HepG2 (cell line): ENCODE data around the gene ANKRD42. TPM values are rescaled to one million over a fixed set of nuclear protein-coding genes. Genes with fewer than 3 reads are reported as not detected.

Source experiments
- CREM ChIP-seq, 2 experiments: sonication (generic) in 1 of 2; formaldehyde crosslinking in 1 of 2; IDR thresholded peaks; 2 replicates each; pipeline versions ENCODE4 v1.4.0 to v1.6.1; 2016 to 2020; ENCODE audit warnings: antibody characterized with exemption in 1 of 2, mild to moderate bottlenecking in 1 of 2, missing genetic modification reagents in 1 of 2
- IKZF1 ChIP-seq: fragments of 450-650 bp; IDR thresholded peaks from 2 replicates; pipeline ENCODE4 v1.7.1; 2016
- KMT2A ChIP-seq: sonication (generic); formaldehyde crosslinking; IDR thresholded peaks from 2 replicates; pipeline ENCODE4 v1.4.0; 2020; ENCODE audit warnings: missing genetic modification reagents
- NBN ChIP-seq: fragments of 450-650 bp; conservative IDR thresholded peaks from 2 replicates; pipeline ENCODE4 v1.6.1; 2017
- RFXANK ChIP-seq: IDR thresholded peaks from 2 replicates; pipeline ENCODE4 v1.6.1; 2016
- RNF2 ChIP-seq: fragments of 450-650 bp; conservative IDR thresholded peaks from 2 replicates; pipeline ENCODE4 v1.6.1; 2016; ENCODE audit warnings: low read depth
- SAP130 ChIP-seq: IDR thresholded peaks from 2 replicates; pipeline ENCODE4 v1.6.1; 2016; ENCODE audit warnings: low read depth
- SOX13 ChIP-seq, 3 experiments: fragments of 450-650 bp in 1 of 3; sonication (generic) in 1 of 3; formaldehyde crosslinking in 1 of 3; IDR thresholded peaks in 2 of 3; conservative IDR thresholded peaks in 1 of 3; 2 replicates each; pipeline versions ENCODE4 v1.5.0 to v1.6.1; 2016 to 2020; ENCODE audit warnings: antibody characterized with exemption in 1 of 3, mild to moderate bottlenecking in 1 of 3, missing compliant biosample characterization in 1 of 3, missing genetic modification reagents in 1 of 3, moderate library complexity in 1 of 3
- TCF7 ChIP-seq: sonication (generic); IDR thresholded peaks from 2 replicates; pipeline ENCODE4 v1.6.1; 2016; ENCODE audit warnings: antibody characterized with exemption, low read depth
- TOPORS ChIP-seq: sonication (generic); formaldehyde crosslinking; IDR thresholded peaks from 2 replicates; pipeline ENCODE4 v1.8.0; 2023; ENCODE audit warnings: mild to moderate bottlenecking, missing genetic modification reagents
- U2AF2 ChIP-seq: fragments of 200-400 bp; formaldehyde crosslinking; IDR thresholded peaks from 2 replicates; pipeline ENCODE4 v1.6.1; 2017; ENCODE audit warnings: low read depth, mild to moderate bottlenecking, low read length
- ZKSCAN8 ChIP-seq: IDR thresholded peaks from 2 replicates; pipeline ENCODE4 v1.6.1; 2016; ENCODE audit warnings: borderline replicate concordance, missing genetic modification reagents, missing compliant biosample characterization
- ZNF678 ChIP-seq: sonication (generic); formaldehyde crosslinking; IDR thresholded peaks from 2 replicates; pipeline ENCODE4 v1.4.0; 2020; ENCODE audit warnings: mild to moderate bottlenecking, missing genetic modification reagents
- polyA plus RNA-seq, 8 experiments: library from polyadenylated mRNA; depleted of rRNA in 3 of 8; stranded (reverse) in 7 of 8; unstranded in 1 of 8; fragments of >200 nt; fragmentation: Illumina TruSeq in 4 of 8; extraction: Trizol in 4 of 8; gene quantifications; 2 replicates each; pipeline versions ENCODE4 v1.2.1 to v1.2.3, GENCODE V29; 2011 to 2016; ENCODE audit warnings: low read depth in 4 of 8, missing spikeins in 1 of 8, mixed read lengths in 1 of 8; ENCODE audit not compliant: insufficient read depth in 1 of 8
- total RNA-seq, 5 experiments: library from RNA; depleted of rRNA; stranded (reverse); fragments of >200 nt; fragmentation: Illumina TruSeq; extraction: Trizol; gene quantifications; 2 replicates each; pipeline ENCODE4 v1.2.3, GENCODE V29; 2016; ENCODE audit warnings: low read depth in 1 of 5
- TF ChIP-seq, protein P1 (sequence below): IDR thresholded peaks from 2 replicates; pipeline ENCODE4 v1.4.0; 2020; ENCODE audit warnings: mild to moderate bottlenecking, missing genetic modification reagents
- TF ChIP-seq, protein P2 (sequence below), 2 experiments: sonication (generic) in 1 of 2; formaldehyde crosslinking in 1 of 2; IDR thresholded peaks; 2 replicates each; pipeline versions ENCODE4 v1.4.0 to v1.6.1; 2016 to 2020; ENCODE audit warnings: borderline replicate concordance in 1 of 2, low read depth in 1 of 2, mild to moderate bottlenecking in 1 of 2, missing genetic modification reagents in 1 of 2
- TF ChIP-seq, protein P3 (sequence below): sonication (generic); formaldehyde crosslinking; IDR thresholded peaks from 2 replicates; pipeline ENCODE4 v1.8.1; 2022; ENCODE audit warnings: low read depth, mild to moderate bottlenecking, missing genetic modification reagents
- TF ChIP-seq, protein P4 (sequence below): sonication (generic); formaldehyde crosslinking; IDR thresholded peaks from 2 replicates; pipeline ENCODE4 v1.8.1; 2023; ENCODE audit warnings: missing genetic modification reagents, inconsistent platforms, borderline replicate concordance

The ANKRD42 gene
- total and polyA plus RNA-seq, 2 of the 13 experiments (the other 11 are each of a cell fraction or from before 2014, with no cell fraction given): 2.2 to 3.7 TPM

DNA sequence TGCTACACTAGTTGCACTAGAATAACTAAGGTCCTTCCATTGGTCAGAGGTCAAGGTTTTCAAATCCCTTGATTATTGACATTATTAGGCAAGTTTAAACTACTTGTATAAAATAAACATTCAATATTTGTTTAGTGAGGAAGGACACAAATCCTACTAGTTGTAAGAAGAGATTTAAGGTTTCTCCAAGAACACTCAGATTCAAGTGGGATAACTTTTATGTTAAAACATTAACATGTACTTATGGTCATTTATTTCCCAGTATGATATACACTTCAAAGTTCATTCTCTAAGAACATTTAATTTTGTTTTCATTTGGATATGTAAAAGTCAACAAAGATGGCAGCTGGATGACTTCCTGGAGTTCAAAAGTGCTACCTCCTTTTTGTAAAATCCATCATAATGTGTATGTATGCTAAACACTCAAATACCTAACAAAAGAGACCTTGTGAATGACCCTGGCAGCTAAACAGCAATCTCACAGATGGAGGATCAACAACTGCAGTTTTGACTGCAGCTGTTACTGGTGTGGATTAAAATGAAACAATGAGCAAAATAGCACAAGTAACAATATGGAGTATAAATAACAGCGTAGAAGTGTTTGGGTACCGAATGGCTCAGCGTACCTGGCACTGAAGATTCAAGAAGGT is 91.1 kb downstream of the ANKRD42 start (continued):
- TF ChIP-seq, protein P1, sequence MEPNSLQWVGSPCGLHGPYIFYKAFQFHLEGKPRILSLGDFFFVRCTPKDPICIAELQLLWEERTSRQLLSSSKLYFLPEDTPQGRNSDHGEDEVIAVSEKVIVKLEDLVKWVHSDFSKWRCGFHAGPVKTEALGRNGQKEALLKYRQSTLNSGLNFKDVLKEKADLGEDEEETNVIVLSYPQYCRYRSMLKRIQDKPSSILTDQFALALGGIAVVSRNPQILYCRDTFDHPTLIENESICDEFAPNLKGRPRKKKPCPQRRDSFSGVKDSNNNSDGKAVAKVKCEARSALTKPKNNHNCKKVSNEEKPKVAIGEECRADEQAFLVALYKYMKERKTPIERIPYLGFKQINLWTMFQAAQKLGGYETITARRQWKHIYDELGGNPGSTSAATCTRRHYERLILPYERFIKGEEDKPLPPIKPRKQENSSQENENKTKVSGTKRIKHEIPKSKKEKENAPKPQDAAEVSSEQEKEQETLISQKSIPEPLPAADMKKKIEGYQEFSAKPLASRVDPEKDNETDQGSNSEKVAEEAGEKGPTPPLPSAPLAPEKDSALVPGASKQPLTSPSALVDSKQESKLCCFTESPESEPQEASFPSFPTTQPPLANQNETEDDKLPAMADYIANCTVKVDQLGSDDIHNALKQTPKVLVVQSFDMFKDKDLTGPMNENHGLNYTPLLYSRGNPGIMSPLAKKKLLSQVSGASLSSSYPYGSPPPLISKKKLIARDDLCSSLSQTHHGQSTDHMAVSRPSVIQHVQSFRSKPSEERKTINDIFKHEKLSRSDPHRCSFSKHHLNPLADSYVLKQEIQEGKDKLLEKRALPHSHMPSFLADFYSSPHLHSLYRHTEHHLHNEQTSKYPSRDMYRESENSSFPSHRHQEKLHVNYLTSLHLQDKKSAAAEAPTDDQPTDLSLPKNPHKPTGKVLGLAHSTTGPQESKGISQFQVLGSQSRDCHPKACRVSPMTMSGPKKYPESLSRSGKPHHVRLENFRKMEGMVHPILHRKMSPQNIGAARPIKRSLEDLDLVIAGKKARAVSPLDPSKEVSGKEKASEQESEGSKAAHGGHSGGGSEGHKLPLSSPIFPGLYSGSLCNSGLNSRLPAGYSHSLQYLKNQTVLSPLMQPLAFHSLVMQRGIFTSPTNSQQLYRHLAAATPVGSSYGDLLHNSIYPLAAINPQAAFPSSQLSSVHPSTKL (CRISPR knock-in tag): peak; percentile 91
- TF ChIP-seq SAP130 (peak; percentile 49), TCF7 (peak; percentile 35; the same call in 1 of the 2 replicates), SOX13 (IDR thresholded peaks at IDR 0.05) (no peak), SOX13 (CRISPR knock-in tag; conservative IDR thresholded peaks at IDR 0.05 in 1 of 2, IDR thresholded peaks at IDR 0.05 in 1 of 2) (0 out of 4 replicates have a peak, but pooled peaks of 1 of the 2 experiments have one; percentile 37), KMT2A (no peak), IKZF1 (no peak), ZKSCAN8 (CRISPR knock-in tag) (0 out of 2 replicates have a peak, but pooled peaks have one; percentile 38), U2AF2 (no peak), NBN (no peak), ZNF678 (no peak), RNF2 (no peak), RFXANK (no peak), CREM (IDR thresholded peaks at IDR 0.05) (peak; percentile 68), CREM (CRISPR knock-in tag; IDR thresholded peaks at IDR 0.05) (no peak), TOPORS (CRISPR knock-in tag) (no peak)
- TF ChIP-seq, protein P2, sequence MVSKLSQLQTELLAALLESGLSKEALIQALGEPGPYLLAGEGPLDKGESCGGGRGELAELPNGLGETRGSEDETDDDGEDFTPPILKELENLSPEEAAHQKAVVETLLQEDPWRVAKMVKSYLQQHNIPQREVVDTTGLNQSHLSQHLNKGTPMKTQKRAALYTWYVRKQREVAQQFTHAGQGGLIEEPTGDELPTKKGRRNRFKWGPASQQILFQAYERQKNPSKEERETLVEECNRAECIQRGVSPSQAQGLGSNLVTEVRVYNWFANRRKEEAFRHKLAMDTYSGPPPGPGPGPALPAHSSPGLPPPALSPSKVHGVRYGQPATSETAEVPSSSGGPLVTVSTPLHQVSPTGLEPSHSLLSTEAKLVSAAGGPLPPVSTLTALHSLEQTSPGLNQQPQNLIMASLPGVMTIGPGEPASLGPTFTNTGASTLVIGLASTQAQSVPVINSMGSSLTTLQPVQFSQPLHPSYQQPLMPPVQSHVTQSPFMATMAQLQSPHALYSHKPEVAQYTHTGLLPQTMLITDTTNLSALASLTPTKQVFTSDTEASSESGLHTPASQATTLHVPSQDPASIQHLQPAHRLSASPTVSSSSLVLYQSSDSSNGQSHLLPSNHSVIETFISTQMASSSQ (IDR thresholded peaks at IDR 0.05; ENCODE audit: low read depth): no peak
- TF ChIP-seq, protein P2 (CRISPR knock-in tag; IDR thresholded peaks at IDR 0.05; ENCODE audit: borderline replicate concordance): no peak
- TF ChIP-seq, protein P3, sequence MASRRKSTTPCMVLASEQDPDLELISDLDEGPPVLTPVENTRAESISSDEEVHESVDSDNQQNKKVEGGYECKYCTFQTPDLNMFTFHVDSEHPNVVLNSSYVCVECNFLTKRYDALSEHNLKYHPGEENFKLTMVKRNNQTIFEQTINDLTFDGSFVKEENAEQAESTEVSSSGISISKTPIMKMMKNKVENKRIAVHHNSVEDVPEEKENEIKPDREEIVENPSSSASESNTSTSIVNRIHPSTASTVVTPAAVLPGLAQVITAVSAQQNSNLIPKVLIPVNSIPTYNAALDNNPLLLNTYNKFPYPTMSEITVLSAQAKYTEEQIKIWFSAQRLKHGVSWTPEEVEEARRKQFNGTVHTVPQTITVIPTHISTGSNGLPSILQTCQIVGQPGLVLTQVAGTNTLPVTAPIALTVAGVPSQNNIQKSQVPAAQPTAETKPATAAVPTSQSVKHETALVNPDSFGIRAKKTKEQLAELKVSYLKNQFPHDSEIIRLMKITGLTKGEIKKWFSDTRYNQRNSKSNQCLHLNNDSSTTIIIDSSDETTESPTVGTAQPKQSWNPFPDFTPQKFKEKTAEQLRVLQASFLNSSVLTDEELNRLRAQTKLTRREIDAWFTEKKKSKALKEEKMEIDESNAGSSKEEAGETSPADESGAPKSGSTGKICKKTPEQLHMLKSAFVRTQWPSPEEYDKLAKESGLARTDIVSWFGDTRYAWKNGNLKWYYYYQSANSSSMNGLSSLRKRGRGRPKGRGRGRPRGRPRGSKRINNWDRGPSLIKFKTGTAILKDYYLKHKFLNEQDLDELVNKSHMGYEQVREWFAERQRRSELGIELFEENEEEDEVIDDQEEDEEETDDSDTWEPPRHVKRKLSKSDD (CRISPR knock-in tag): no peak
- TF ChIP-seq, protein P4, sequence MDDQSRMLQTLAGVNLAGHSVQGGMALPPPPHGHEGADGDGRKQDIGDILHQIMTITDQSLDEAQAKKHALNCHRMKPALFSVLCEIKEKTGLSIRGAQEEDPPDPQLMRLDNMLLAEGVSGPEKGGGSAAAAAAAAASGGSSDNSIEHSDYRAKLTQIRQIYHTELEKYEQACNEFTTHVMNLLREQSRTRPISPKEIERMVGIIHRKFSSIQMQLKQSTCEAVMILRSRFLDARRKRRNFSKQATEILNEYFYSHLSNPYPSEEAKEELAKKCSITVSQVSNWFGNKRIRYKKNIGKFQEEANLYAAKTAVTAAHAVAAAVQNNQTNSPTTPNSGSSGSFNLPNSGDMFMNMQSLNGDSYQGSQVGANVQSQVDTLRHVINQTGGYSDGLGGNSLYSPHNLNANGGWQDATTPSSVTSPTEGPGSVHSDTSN (CRISPR knock-in tag): no peak
